Uterus (tissue), 4 donors: ENCODE results near the gene PSMB4. TPM values are rescaled to one million over a fixed set of nuclear protein-coding genes. Genes with fewer than 3 reads are reported as not detected.

Experiments
- DNase-seq, 2 donors: peaks; one replicate each; pipeline ENCODE4 v3.0.0-alpha.2; 2019 to 2020
- H3K27ac ChIP-seq, 2 donors: fragments of 200-600 bp; sonication (generic); 1 replicate in 1 of 2; 2 replicates in 1 of 2; pipeline ENCODE4 v1.5.1; 2016 to 2018
- H3K27me3 ChIP-seq, 2 donors: fragments of 200-600 bp; sonication (generic); one replicate each; pipeline ENCODE4 v1.5.1; 2018 to 2019; ENCODE audit warnings: control low read depth in 1 of 2
- H3K36me3 ChIP-seq, 2 donors: fragments of 200-600 bp; sonication (generic); one replicate each; pipeline ENCODE4 v1.5.1; 2019; ENCODE audit warnings: control low read depth in 1 of 2
- H3K4me1 ChIP-seq, 2 donors: fragments of 200-600 bp; sonication (generic); one replicate each; pipeline ENCODE4 v1.5.1; 2018 to 2019; ENCODE audit warnings: control low read depth in 1 of 2
- H3K4me3 ChIP-seq, 2 donors: fragments of 200-600 bp; sonication (generic); 1 replicate in 1 of 2; 2 replicates in 1 of 2; pipeline ENCODE4 v1.5.1; 2018 to 2019; ENCODE audit warnings: mild to moderate bottlenecking in 1 of 2
- H3K9me3 ChIP-seq, 2 donors: fragments of 200-600 bp; sonication (generic); one replicate each; pipeline ENCODE4 v1.5.1; 2019; ENCODE audit warnings: control low read depth in 1 of 2
- CTCF ChIP-seq, 4 experiments: fragments of 200-600 bp in 2 of 4; fragments of 450-650 bp in 2 of 4; sonication (generic) in 2 of 4; IDR thresholded peaks; one replicate each; pipeline ENCODE4 v1.5.1; 2016 to 2019; ENCODE audit warnings: antibody characterized with exemption in 4 of 4, mild to moderate bottlenecking in 2 of 4, moderate library complexity in 1 of 4
- POLR2A ChIP-seq, 2 donors: fragments of 450-650 bp; IDR thresholded peaks; one replicate each; pipeline ENCODE4 v1.6.1; 2016; ENCODE audit warnings: antibody characterized with exemption in 2 of 2, mild to moderate bottlenecking in 1 of 2, moderate library complexity in 1 of 2
- intact Hi-C: fragments of 100-400 bp; cut with DNase I; formaldehyde crosslinking; loops from one replicate; pipeline ENCODE4 v1.15.1; 2023; ENCODE audit warnings: low total_unique reads
- total RNA-seq, 4 donors: library from RNA; depleted of rRNA in 3 of 4; stranded (reverse); fragments of >200 nt in 3 of 4; gene quantifications; one replicate each; pipeline versions ENCODE4 v1.1.0 to v1.2.4, GENCODE V29; 2014 to 2023
- donor health status: DM: yes; HTN: yes; CAD: no.

PSMB4 gene
- total RNA-seq, 4 donors from 2014 or later, result 192 to 336 (median 244) TPM

GRCh38 chr1:151362308-151363155 lies 36.8 kb upstream of the PSMB4 start:
- H3K9me3 ChIP-seq, result no peaks in the 10 kb centered on the region
- intact Hi-C loops, result no loop called here
- H3K4me1 ChIP-seq, result no peaks in the 10 kb centered on the region
- no peak overlapping the region for H3K4me3 ChIP-seq
- DNase-seq, result no peak
- no peak overlapping the region for H3K27ac ChIP-seq
- H3K27me3 ChIP-seq, result no peaks in the 10 kb centered on the region
- TF ChIP-seq CTCF (IDR thresholded peaks at IDR 0.05), result no peak
- no peak for TF ChIP-seq POLR2A (IDR thresholded peaks at IDR 0.05)
- no peaks in the 10 kb centered on the region for H3K36me3 ChIP-seq

DNA sequence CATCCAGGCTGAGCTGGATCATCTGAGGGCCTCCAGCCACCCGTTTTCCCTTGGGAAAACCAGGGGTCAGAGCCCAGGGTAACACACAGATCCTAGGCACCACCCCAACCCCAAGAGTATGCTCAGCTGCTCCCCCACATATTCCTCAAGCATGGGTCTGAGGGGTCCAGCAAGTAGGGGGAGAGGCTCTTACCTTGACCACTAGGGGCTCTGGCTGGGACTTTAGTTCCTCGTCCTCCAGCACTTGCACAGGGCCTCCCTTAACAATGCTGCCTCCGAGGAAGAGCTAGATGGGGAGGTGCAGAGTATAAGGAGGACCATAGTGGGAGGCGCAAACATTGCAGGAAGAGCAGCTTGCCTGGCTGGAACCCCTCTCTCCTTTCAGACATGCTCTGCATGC lies 34.4 kb upstream of the PSMB4 start:
- Histone ChIP-seq H3K27ac (no peak overlapping the region), H3K36me3 (no peaks in the 10 kb centered on the region), H3K27me3 (no peaks in the 10 kb centered on the region), H3K4me3 (no peak overlapping the region), H3K4me1 (peaks cover 0 to 5% of the 10 kb centered on the region in 2 donors), H3K9me3 (no peaks in the 10 kb centered on the region)
- no peak for DNase-seq
- intact Hi-C loops, result no loop called here
- no peak for TF ChIP-seq POLR2A (IDR thresholded peaks at IDR 0.05)
- no peak for TF ChIP-seq CTCF (IDR thresholded peaks at IDR 0.05)

- Histone ChIP-seq H3K4me1 (peaks cover 5 to 12% of the 10 kb centered on the region in 2 donors), H3K27ac (peak overlapping the region; percentile 43 to 60), H3K9me3 (no peaks in the 10 kb centered on the region), H3K4me3 (no peak overlapping the region), H3K27me3 (no peaks in the 10 kb centered on the region), H3K36me3 (no peaks in the 10 kb centered on the region)
- peak in 1 of 2 donors; percentile 29 for DNase-seq
- TF ChIP-seq POLR2A (IDR thresholded peaks at IDR 0.05) (no peak), CTCF (IDR thresholded peaks at IDR 0.05) (no peak)
- intact Hi-C loops, result no loop called here
Measured at GRCh38 chr1:151367658-151368392, 31.5 kb upstream of the PSMB4 start.

- intact Hi-C loops, result no loop called here
- H3K9me3 ChIP-seq, result no peaks in the 10 kb centered on the region
- no peak for TF ChIP-seq CTCF (IDR thresholded peaks at IDR 0.05)
- no peak for TF ChIP-seq POLR2A (IDR thresholded peaks at IDR 0.05)
Measured at GRCh38 chr1:151368393-151369301, 30.7 kb upstream of the PSMB4 start.

More at GRCh38 chr1:151368393-151369301, 30.7 kb upstream of the PSMB4 start:
- no peaks in the 10 kb centered on the region for H3K36me3 ChIP-seq
- no peaks in the 10 kb centered on the region for H3K27me3 ChIP-seq
- peak overlapping the region; percentile 10 to 60 for H3K27ac ChIP-seq
- H3K4me3 ChIP-seq, result no peak overlapping the region
- H3K4me1 ChIP-seq, result peaks cover 5 to 12% of the 10 kb centered on the region in 2 donors
- no peak for DNase-seq
